Heart right ventricle (tissue), 16 donors: ENCODE data around the gene PHKB. TPM values are rescaled to one million over a fixed set of nuclear protein-coding genes. Genes with fewer than 3 reads are reported as not detected.

Source experiments
- ATAC-seq, 8 donors: fragments of 200-7000 bp; cut with Tn5 transposase; one replicate each; pipeline ENCODE4 v1.9.1; 2020; ENCODE audit warnings: mild to moderate bottlenecking in 8 of 8, moderate library complexity in 8 of 8, moderate number of reproducible peaks in 1 of 8
- DNase-seq, 2 donors: peaks; one replicate each; pipeline ENCODE4 v3.0.0-alpha.2; 2020
- H3K27ac ChIP-seq, 10 donors: fragments of 200-600 bp; sonication (generic) in 2 of 10; one replicate each; pipeline versions ENCODE4 v1.5.0 to v1.8.0; 2020 to 2022; ENCODE audit warnings: mild to moderate bottlenecking in 3 of 10
- H3K27me3 ChIP-seq, 7 donors: fragments of 200-600 bp; one replicate each; pipeline ENCODE4 v1.8.0; 2021 to 2022; ENCODE audit warnings: mild to moderate bottlenecking in 2 of 7
- H3K36me3 ChIP-seq, 9 donors: fragments of 200-600 bp; sonication (generic) in 1 of 9; one replicate each; pipeline versions ENCODE4 v1.5.0 to v1.8.0; 2020 to 2022; ENCODE audit warnings: mild to moderate bottlenecking in 2 of 9
- H3K4me1 ChIP-seq, 9 donors: fragments of 200-600 bp; sonication (generic) in 1 of 9; one replicate each; pipeline versions ENCODE4 v1.5.0 to v1.8.0; 2020 to 2022; ENCODE audit warnings: mild to moderate bottlenecking in 4 of 9
- H3K4me3 ChIP-seq, 10 donors: fragments of 200-600 bp; sonication (generic) in 2 of 10; one replicate each; pipeline versions ENCODE4 v1.5.0 to v1.8.0; 2020 to 2022; ENCODE audit warnings: mild to moderate bottlenecking in 7 of 10, moderate library complexity in 2 of 10
- H3K9me3 ChIP-seq, 11 donors: fragments of 200-600 bp in 10 of 11; sonication (generic) in 2 of 11; one replicate each; pipeline versions ENCODE4 v1.5.0 to v1.8.0; 2013 to 2022; ENCODE audit warnings: mild to moderate bottlenecking in 2 of 11, control low read depth in 1 of 11, moderate library complexity in 1 of 11
- CTCF ChIP-seq, 9 donors: fragments of 200-600 bp; sonication (generic) in 2 of 9; IDR thresholded peaks; one replicate each; pipeline versions ENCODE4 v1.5.0 to v1.8.0; 2021 to 2022; ENCODE audit warnings: antibody characterized with exemption in 9 of 9, mild to moderate bottlenecking in 5 of 9, moderate library complexity in 1 of 9
- WGBS, 2 donors: extraction: QIAGEN DNeasy Blood & Tissue Kit; methylation state at CpG; one replicate each; pipeline ENCODE4 v1.1.7; 2013; ENCODE audit warnings: inconsistent platforms in 1 of 2; 5-methylcytosine and 5-hydroxymethylcytosine counted together
- intact Hi-C, 10 donors: fragments of 100-400 bp; cut with DNase I; formaldehyde crosslinking; loops; one replicate each; pipeline versions ENCODE4 v1.11.1 to v1.14.2; 2022
- polyA plus RNA-seq, 2 donors: library from polyadenylated mRNA; stranded (reverse); fragments of 200-250 nt; gene quantifications; one replicate each; pipeline ENCODE4 v1.2.3, GENCODE V29; 2013
- total RNA-seq, 10 donors: library from RNA; stranded (reverse); fragmentation: NEBNext Ultra II Directional in 3 of 10; extraction: Animal tissue kit (Norgen Biotek cat#: 25700) in 3 of 10; gene quantifications; one replicate each; pipeline versions ENCODE4 v1.2.1 to v1.2.4, GENCODE V29; 2021 to 2023
- donor health status: Arrhythmogenic right ventricular cardiomyopathy.
- donor health status: ischemic (EF 13 %, LVEDD 7.1; RV severe dilation, severe dysfunction).
- donor health status: healthy with polysubstance abuse.
- donor health status: DM: no; HTN: yes; CAD: no.
- donor health status: DM: no; HTN: no; CAD: no.
- donor health status: ischemic (EF 25% LVEDD 6.9; RV normal size, moderate dysfunction).
- donor health status: ischemic (EF 25% LVEDD 5.7; RV mildly dilated, moderate dysfunction).
- donor health status: healthy.
- donor health status: DM: yes; HTN: yes; CAD: no.
- donor health status: Ischemic cardiomyopathy.
- donor health status: ischemic (EF 35%, LVEDD 5.7; RV mildly dilated, moderate dysfunction).
- donor health status: nonischemic (EF 11% LVEDD 7.7; RV severe dilation, severe dysfunction).
- donor health status: DM: yes; HTN: yes; CAD: no.
- donor health status: PGD.
- donor health status: ischemic (EF 29% LVEDD 5.4; RV normal size, mild dysfunction).
- donor health status: nonischemic (EF 23%, LVEDD 6.1; RV moderate dilation, normal function).

The PHKB gene
- total and polyA plus RNA-seq, 12 donors, result 16.9 to 76.6 (median 63.6) TPM

DNA sequence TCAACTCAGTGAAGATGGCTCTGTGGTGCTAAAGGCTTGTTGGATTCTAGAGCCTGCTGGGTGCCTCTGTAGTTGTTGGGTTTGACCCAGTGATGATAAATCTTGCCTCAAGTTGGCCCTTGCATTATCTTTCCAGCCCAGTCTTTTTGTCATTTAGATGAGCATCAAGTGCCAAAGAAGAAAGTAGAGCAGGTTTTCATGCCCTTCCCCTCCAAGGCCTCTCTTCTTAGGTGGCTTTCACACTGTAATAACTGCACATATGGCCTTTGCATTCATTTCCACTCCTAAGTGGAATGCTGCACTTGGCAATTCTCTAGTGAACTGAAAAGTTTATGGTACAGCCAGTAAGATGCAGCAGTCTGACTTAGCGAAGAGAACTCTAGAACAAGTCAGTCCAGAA, 165.1 kb downstream of the PHKB start:
- Histone ChIP-seq H3K27ac (no peak overlapping the region), H3K36me3 (peaks cover 0 to 7% (median 0%) of the 10 kb centered on the region in 9 donors), H3K9me3 (peaks cover 0 to 5% (median 0%) of the 10 kb centered on the region in 11 donors), H3K4me3 (no peak overlapping the region), H3K4me1 (peaks cover 0 to 4% (median 0%) of the 10 kb centered on the region in 9 donors), H3K27me3 (no peaks in the 10 kb centered on the region)
- 97 to 100% methylated on average over 1 of the region's 1 CpG for WGBS, 2 donors
- TF ChIP-seq CTCF (IDR thresholded peaks at IDR 0.05), result no peak
- no peak for ATAC-seq
- intact Hi-C loops, result no loop called here
- DNase-seq, result no peak

- DNase-seq (no peak), ATAC-seq (no peak)
- Histone ChIP-seq H3K27ac (no peak overlapping the region), H3K9me3 (peaks cover 0 to 5% (median 0%) of the 10 kb centered on the region in 11 donors), H3K27me3 (no peaks in the 10 kb centered on the region), H3K36me3 (peaks cover 0 to 7% (median 0%) of the 10 kb centered on the region in 9 donors), H3K4me3 (no peak overlapping the region), H3K4me1 (peaks cover 0 to 4% (median 0%) of the 10 kb centered on the region in 9 donors)
- TF ChIP-seq CTCF (IDR thresholded peaks at IDR 0.05), result no peak
- intact Hi-C loops, result no loop called here
- WGBS, 2 donors, result 77 to 83% methylated on average over 6 of the region's 6 CpGs
These were observed 166.0 kb downstream of the PHKB start for GRCh38 chr16:47627085-47627639.

GRCh38 chr16:47627721-47628120, 166.6 kb downstream of the PHKB start:
- Histone ChIP-seq H3K4me3 (no peak overlapping the region), H3K36me3 (peaks cover 0 to 7% (median 0%) of the 10 kb centered on the region in 9 donors), H3K4me1 (peaks cover 0 to 4% (median 0%) of the 10 kb centered on the region in 9 donors), H3K27ac (no peak overlapping the region), H3K27me3 (no peaks in the 10 kb centered on the region), H3K9me3 (peaks cover 0 to 5% (median 0%) of the 10 kb centered on the region in 11 donors)
- ATAC-seq (no peak), DNase-seq (no peak)
- TF ChIP-seq CTCF (IDR thresholded peaks at IDR 0.05), result no peak
- intact Hi-C loops, result no loop called here

- Histone ChIP-seq H3K9me3 (peaks cover 0 to 5% (median 0%) of the 10 kb centered on the region in 11 donors), H3K4me1 (peaks cover 0 to 8% (median 0%) of the 10 kb centered on the region in 9 donors), H3K27ac (no peak overlapping the region), H3K27me3 (no peaks in the 10 kb centered on the region), H3K4me3 (no peak overlapping the region), H3K36me3 (peaks cover 0 to 25% (median 4%) of the 10 kb centered on the region in 9 donors)
- WGBS, 2 donors, result 95 to 99% methylated on average over 5 of the region's 5 CpGs
- DNase-seq, result no peak
- no peak for TF ChIP-seq CTCF (IDR thresholded peaks at IDR 0.05)
- intact Hi-C loops, result loop anchor here in 1 of 10 donors (10.0 kb wide), 1 partner anchor 156 kb away; no protein-coding TSS in a partner anchor
- no peak for ATAC-seq
These were observed 170.0 kb downstream of the PHKB start for GRCh38 chr16:47631131-47631530.
